Measurements from ENCODE around the gene ENKUR.

ENKUR gene

GRCh38 chr10:24979685-24980084, 36.3 kb downstream of the ENKUR start:
- H3K27ac ChIP-seq: no peak overlapping the region
- no peak overlapping the region for H3K4me2 ChIP-seq
- no peak overlapping the region for H3K9ac ChIP-seq
- H3K36me3 ChIP-seq (ENCODE audit: insufficient read depth): no peaks in the 10 kb centered on the region
- no peak overlapping the region for H3K4me3 ChIP-seq (IDR thresholded peaks at IDR 0.05; ENCODE audit: insufficient read depth, low read depth, low read length)
- no peaks in the 10 kb centered on the region for H3K79me2 ChIP-seq (ENCODE audit: insufficient read depth, low read depth)
- H4K20me1 ChIP-seq (ENCODE audit: insufficient read depth): no peaks in the 10 kb centered on the region
- TF ChIP-seq CTCF (conservative IDR thresholded peaks at IDR 0.05; ENCODE audit: low read depth, low read length): no peak
- H2AFZ ChIP-seq (ENCODE audit: low read depth): no peak overlapping the region
- no peaks in the 10 kb centered on the region for H3K27me3 ChIP-seq (ENCODE audit: insufficient read depth, low read depth)
- peaks cover 6% of the 10 kb centered on the region for H3K4me1 ChIP-seq (ENCODE audit: low read depth, poor library complexity, severe bottlenecking)

- no peak overlapping the region for H2AFZ ChIP-seq (ENCODE audit: low read depth)
- TF ChIP-seq CTCF (conservative IDR thresholded peaks at IDR 0.05; ENCODE audit: low read depth, low read length): no peak
- no peaks in the 10 kb centered on the region for H3K79me2 ChIP-seq (ENCODE audit: insufficient read depth, low read depth)
- H3K27ac ChIP-seq: no peak overlapping the region
- no peaks in the 10 kb centered on the region for H3K27me3 ChIP-seq (ENCODE audit: insufficient read depth, low read depth)
- no peaks in the 10 kb centered on the region for H3K36me3 ChIP-seq (ENCODE audit: insufficient read depth)
- H4K20me1 ChIP-seq (ENCODE audit: insufficient read depth): no peaks in the 10 kb centered on the region
- no peak overlapping the region for H3K4me2 ChIP-seq
- H3K4me1 ChIP-seq (ENCODE audit: low read depth, poor library complexity, severe bottlenecking): peaks cover 20% of the 10 kb centered on the region
- no peak overlapping the region for H3K4me3 ChIP-seq (IDR thresholded peaks at IDR 0.05; ENCODE audit: insufficient read depth, low read depth, low read length)
- H3K9ac ChIP-seq: no peak overlapping the region
Observed at GRCh38 chr10:24974976-24975375, 41.0 kb downstream of the ENKUR start.

GRCh38 chr10:24973163-24973562, 42.8 kb downstream of the ENKUR start:
- Histone ChIP-seq H3K9ac (no peak overlapping the region), H4K20me1 (ENCODE audit: insufficient read depth) (no peaks in the 10 kb centered on the region), H3K4me2 (peak overlapping the region; percentile 47), H3K36me3 (ENCODE audit: insufficient read depth) (no peaks in the 10 kb centered on the region), H2AFZ (ENCODE audit: low read depth) (peak overlapping the region; percentile 24; the same call in 1 of the 2 replicates), H3K79me2 (ENCODE audit: insufficient read depth, low read depth) (no peaks in the 10 kb centered on the region), H3K27me3 (ENCODE audit: insufficient read depth, low read depth) (no peaks in the 10 kb centered on the region), H3K4me3 (IDR thresholded peaks at IDR 0.05; ENCODE audit: insufficient read depth, low read depth, low read length) (no peak overlapping the region), H3K27ac (no peak overlapping the region), H3K4me1 (ENCODE audit: low read depth, poor library complexity, severe bottlenecking) (peaks cover 20% of the 10 kb centered on the region)
- no peak for TF ChIP-seq CTCF (conservative IDR thresholded peaks at IDR 0.05; ENCODE audit: low read depth, low read length)

- Histone ChIP-seq H3K27me3 (ENCODE audit: insufficient read depth, low read depth) (no peaks in the 10 kb centered on the region), H3K4me2 (no peak overlapping the region), H3K9ac (no peak overlapping the region), H3K4me3 (IDR thresholded peaks at IDR 0.05; ENCODE audit: insufficient read depth, low read depth, low read length) (no peak overlapping the region), H2AFZ (ENCODE audit: low read depth) (no peak overlapping the region), H3K79me2 (ENCODE audit: insufficient read depth, low read depth) (no peaks in the 10 kb centered on the region), H3K36me3 (ENCODE audit: insufficient read depth) (no peaks in the 10 kb centered on the region), H4K20me1 (ENCODE audit: insufficient read depth) (no peaks in the 10 kb centered on the region), H3K27ac (no peak overlapping the region), H3K4me1 (ENCODE audit: low read depth, poor library complexity, severe bottlenecking) (peaks cover 20% of the 10 kb centered on the region)
- no peak for TF ChIP-seq CTCF (conservative IDR thresholded peaks at IDR 0.05; ENCODE audit: low read depth, low read length)
Observed at GRCh38 chr10:24971374-24971773, 44.6 kb downstream of the ENKUR start.

Measured in KMS-11 (cell line).